ACC112 (cell line): Measurements from ENCODE around the gene MAPK9.

Experiments
- H2AFZ ChIP-seq: fragments of 200-600 bp; sonication (generic); one replicate; pipeline ENCODE4 v1.6.0; 2017; ENCODE audit warnings: antibody characterized with exemption, low read length; ENCODE audit not compliant: unreplicated experiment
- H3K27ac ChIP-seq: fragments of 200-600 bp; sonication (generic); 2 replicates; pipeline ENCODE4 v1.5.1; 2014; ENCODE audit warnings: low read depth, mild to moderate bottlenecking, antibody characterized with exemption, low read length, moderate library complexity
- H3K27me3 ChIP-seq: fragments of 200-600 bp; sonication (generic); 2 replicates; pipeline ENCODE4 v1.6.1; 2014; ENCODE audit warnings: mild to moderate bottlenecking, antibody characterized with exemption, low read length, moderate library complexity, mixed read lengths; ENCODE audit not compliant: insufficient read depth
- H3K36me3 ChIP-seq: fragments of 200-600 bp; sonication (generic); 2 replicates; pipeline ENCODE4 v1.6.1; 2016; ENCODE audit warnings: mild to moderate bottlenecking, antibody characterized with exemption, low read length, moderate library complexity, mixed read lengths; ENCODE audit not compliant: insufficient read depth
- H3K4me1 ChIP-seq: fragments of 200-600 bp; sonication (generic); one replicate; pipeline ENCODE4 v1.6.1; 2016; ENCODE audit warnings: low read length, mixed read lengths; ENCODE audit not compliant: insufficient read depth, unreplicated experiment, control insufficient read depth
- H3K4me3 ChIP-seq: fragments of 200-600 bp; sonication (generic); 2 replicates; pipeline ENCODE4 v1.5.1; 2014; ENCODE audit warnings: mild to moderate bottlenecking, low read depth, low read length
- H3K79me2 ChIP-seq: fragments of 200-600 bp; sonication (generic); one replicate; pipeline ENCODE4 v1.6.0; 2016; ENCODE audit warnings: low read length; ENCODE audit not compliant: control insufficient read depth, unreplicated experiment, insufficient read depth

MAPK9 gene

GRCh38 chr5:180281706-180282105, 10.2 kb downstream of the MAPK9 start:
- H3K4me1 ChIP-seq: no peaks in the 10 kb centered on the region
- H3K27ac ChIP-seq: no peak overlapping the region
- peaks cover 45% of the 10 kb centered on the region for H3K36me3 ChIP-seq

GRCh38 chr5:180274695-180275094, 17.2 kb downstream of the MAPK9 start:
- Histone ChIP-seq H2AFZ (no peak overlapping the region), H3K27me3 (no peaks in the 10 kb centered on the region), H3K4me1 (no peaks in the 10 kb centered on the region), H3K36me3 (peaks cover 57% of the 10 kb centered on the region), H3K79me2 (no peaks in the 10 kb centered on the region), H3K27ac (no peak overlapping the region), H3K4me3 (no peak overlapping the region)

More at GRCh38 chr5:180281706-180282105, 10.2 kb downstream of the MAPK9 start:
- Histone ChIP-seq H2AFZ (no peak overlapping the region), H3K27me3 (no peaks in the 10 kb centered on the region), H3K79me2 (peaks cover 7% of the 10 kb centered on the region), H3K4me3 (no peak overlapping the region)

GRCh38 chr5:180271221-180271620, 20.7 kb downstream of the MAPK9 start:
- no peaks in the 10 kb centered on the region for H3K4me1 ChIP-seq
- no peaks in the 10 kb centered on the region for H3K27me3 ChIP-seq
- no peak overlapping the region for H3K4me3 ChIP-seq
- H3K27ac ChIP-seq: no peak overlapping the region
- no peak overlapping the region for H2AFZ ChIP-seq
- H3K79me2 ChIP-seq: no peaks in the 10 kb centered on the region
- H3K36me3 ChIP-seq: peaks cover 58% of the 10 kb centered on the region

- Histone ChIP-seq H3K27me3 (no peaks in the 10 kb centered on the region), H3K79me2 (no peaks in the 10 kb centered on the region), H3K36me3 (peaks cover 86% of the 10 kb centered on the region), H3K4me1 (no peaks in the 10 kb centered on the region), H2AFZ (no peak overlapping the region), H3K27ac (no peak overlapping the region), H3K4me3 (no peak overlapping the region)
These were observed 32.6 kb downstream of the MAPK9 start for GRCh38 chr5:180259260-180259611.

- Histone ChIP-seq H2AFZ (no peak overlapping the region), H3K79me2 (no peaks in the 10 kb centered on the region), H3K27me3 (no peaks in the 10 kb centered on the region), H3K36me3 (peaks cover 84% of the 10 kb centered on the region), H3K4me1 (no peaks in the 10 kb centered on the region), H3K4me3 (no peak overlapping the region), H3K27ac (no peak overlapping the region)
These were observed 38.7 kb downstream of the MAPK9 start for GRCh38 chr5:180253036-180253824.

- Histone ChIP-seq H3K36me3 (peaks cover 84% of the 10 kb centered on the region), H3K27me3 (no peaks in the 10 kb centered on the region)
These were observed 40.0 kb downstream of the MAPK9 start for GRCh38 chr5:180251887-180252286.

GRCh38 chr5:180251141-180251540, 40.7 kb downstream of the MAPK9 start:
- Histone ChIP-seq H3K27me3 (no peaks in the 10 kb centered on the region), H3K27ac (no peak overlapping the region), H2AFZ (no peak overlapping the region), H3K4me3 (no peak overlapping the region), H3K36me3 (peaks cover 85% of the 10 kb centered on the region), H3K4me1 (no peaks in the 10 kb centered on the region), H3K79me2 (no peaks in the 10 kb centered on the region)

More at GRCh38 chr5:180251887-180252286, 40.0 kb downstream of the MAPK9 start:
- H2AFZ ChIP-seq: no peak overlapping the region
- H3K79me2 ChIP-seq: no peaks in the 10 kb centered on the region
- H3K4me1 ChIP-seq: no peaks in the 10 kb centered on the region
- H3K27ac ChIP-seq: no peak overlapping the region
- H3K4me3 ChIP-seq: no peak overlapping the region

- no peak overlapping the region for H3K4me3 ChIP-seq
- peaks cover 83% of the 10 kb centered on the region for H3K36me3 ChIP-seq
These were observed 41.6 kb downstream of the MAPK9 start for GRCh38 chr5:180250329-180250728.

GRCh38 chr5:180241600-180241999, 50.3 kb downstream of the MAPK9 start:
- H3K36me3 ChIP-seq: peaks cover 67% of the 10 kb centered on the region

More at GRCh38 chr5:180250329-180250728, 41.6 kb downstream of the MAPK9 start:
- Histone ChIP-seq H3K79me2 (no peaks in the 10 kb centered on the region), H3K27ac (no peak overlapping the region), H2AFZ (no peak overlapping the region), H3K27me3 (no peaks in the 10 kb centered on the region), H3K4me1 (no peaks in the 10 kb centered on the region)

GRCh38 chr5:180238631-180239030, 53.3 kb downstream of the MAPK9 start:
- H3K4me3 ChIP-seq: no peak overlapping the region
- H3K36me3 ChIP-seq: peaks cover 77% of the 10 kb centered on the region
- H2AFZ ChIP-seq: no peak overlapping the region
- H3K4me1 ChIP-seq: peaks cover 2% of the 10 kb centered on the region
- H3K27ac ChIP-seq: no peak overlapping the region
- no peaks in the 10 kb centered on the region for H3K27me3 ChIP-seq
- H3K79me2 ChIP-seq: no peaks in the 10 kb centered on the region

More at GRCh38 chr5:180241600-180241999, 50.3 kb downstream of the MAPK9 start:
- Histone ChIP-seq H3K4me3 (no peak overlapping the region), H3K27ac (no peak overlapping the region), H2AFZ (no peak overlapping the region), H3K79me2 (no peaks in the 10 kb centered on the region), H3K27me3 (no peaks in the 10 kb centered on the region), H3K4me1 (no peaks in the 10 kb centered on the region)

- H3K4me3 ChIP-seq: no peak overlapping the region
- H3K4me1 ChIP-seq: peaks cover 7% of the 10 kb centered on the region
- H3K27ac ChIP-seq: no peak overlapping the region
- no peaks in the 10 kb centered on the region for H3K27me3 ChIP-seq
- H3K36me3 ChIP-seq: peaks cover 58% of the 10 kb centered on the region
- H2AFZ ChIP-seq: no peak overlapping the region
- H3K79me2 ChIP-seq: no peaks in the 10 kb centered on the region
These were observed 56.0 kb downstream of the MAPK9 start for GRCh38 chr5:180235846-180236245.
